Measurements from ENCODE around the gene SHROOM2.

DNA sequence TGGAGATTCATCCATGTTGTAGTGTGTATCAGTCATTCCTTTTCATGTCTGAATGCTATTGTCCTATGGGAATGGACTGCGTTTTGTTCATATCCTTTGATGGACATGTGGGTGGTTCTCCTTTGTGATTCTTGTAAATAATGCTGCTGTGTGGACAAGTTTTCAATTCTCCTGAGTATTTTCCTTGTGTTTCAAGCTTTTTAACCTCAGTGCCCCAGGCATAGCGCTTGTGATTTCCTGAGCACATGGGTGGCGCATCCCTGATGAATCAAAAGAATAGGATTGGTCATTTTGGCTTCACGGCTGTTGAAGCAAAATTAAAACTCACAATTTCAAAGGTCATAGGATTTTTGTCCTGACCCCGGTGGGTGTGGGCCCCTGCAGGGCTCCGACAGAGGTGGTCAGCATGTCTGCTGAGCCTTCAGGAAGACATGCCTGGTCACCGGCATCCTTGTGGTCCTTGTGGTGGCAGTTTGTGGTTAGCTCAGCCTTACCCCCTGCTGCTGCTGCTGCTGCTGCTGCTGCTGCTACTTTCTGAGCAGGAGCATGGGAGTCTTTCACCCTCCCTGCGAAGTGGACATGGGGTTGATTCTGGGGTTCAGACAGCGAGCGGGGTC is 30.0 kb downstream of the SHROOM2 start:
- TF ChIP-seq, protein P1, sequence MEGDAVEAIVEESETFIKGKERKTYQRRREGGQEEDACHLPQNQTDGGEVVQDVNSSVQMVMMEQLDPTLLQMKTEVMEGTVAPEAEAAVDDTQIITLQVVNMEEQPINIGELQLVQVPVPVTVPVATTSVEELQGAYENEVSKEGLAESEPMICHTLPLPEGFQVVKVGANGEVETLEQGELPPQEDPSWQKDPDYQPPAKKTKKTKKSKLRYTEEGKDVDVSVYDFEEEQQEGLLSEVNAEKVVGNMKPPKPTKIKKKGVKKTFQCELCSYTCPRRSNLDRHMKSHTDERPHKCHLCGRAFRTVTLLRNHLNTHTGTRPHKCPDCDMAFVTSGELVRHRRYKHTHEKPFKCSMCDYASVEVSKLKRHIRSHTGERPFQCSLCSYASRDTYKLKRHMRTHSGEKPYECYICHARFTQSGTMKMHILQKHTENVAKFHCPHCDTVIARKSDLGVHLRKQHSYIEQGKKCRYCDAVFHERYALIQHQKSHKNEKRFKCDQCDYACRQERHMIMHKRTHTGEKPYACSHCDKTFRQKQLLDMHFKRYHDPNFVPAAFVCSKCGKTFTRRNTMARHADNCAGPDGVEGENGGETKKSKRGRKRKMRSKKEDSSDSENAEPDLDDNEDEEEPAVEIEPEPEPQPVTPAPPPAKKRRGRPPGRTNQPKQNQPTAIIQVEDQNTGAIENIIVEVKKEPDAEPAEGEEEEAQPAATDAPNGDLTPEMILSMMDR (conservative IDR thresholded peaks at IDR 0.05; ENCODE audit: low read depth, low read length) = no peak
- TF ChIP-seq SMC3 (IDR thresholded peaks at IDR 0.05; ENCODE audit: low read depth, low read length) (no peak), RAD21 (IDR thresholded peaks at IDR 0.05; ENCODE audit: low read length) (no peak), POLR2A (IDR thresholded peaks at IDR 0.05; ENCODE audit: low read depth, low read length) (no peak), RFX5 (IDR thresholded peaks at IDR 0.05; ENCODE audit: low read depth, low read length) (no peak)
